Right lobe of liver (tissue), 6 donors: Measurements from ENCODE around the gene STPG1. TPM values are rescaled to one million over a fixed set of nuclear protein-coding genes. Genes with fewer than 3 reads are reported as not detected.

Source experiments
- ATAC-seq, 4 donors: fragments of 200-7000 bp; cut with Tn5 transposase; one replicate each; pipeline ENCODE4 v1.9.1; 2020; ENCODE audit warnings: mild to moderate bottlenecking in 4 of 4, moderate library complexity in 4 of 4
- DNase-seq, 3 donors: peaks; one replicate each; pipeline ENCODE4 v3.0.0-alpha.2; 2020
- H3K27ac ChIP-seq, 3 donors: fragments of 200-600 bp; one replicate each; pipeline ENCODE4 v1.8.0; 2022
- H3K27me3 ChIP-seq, 2 donors: fragments of 200-600 bp; one replicate each; pipeline ENCODE4 v1.8.0; 2022
- H3K36me3 ChIP-seq, 4 donors: fragments of 200-600 bp; sonication (generic) in 1 of 4; one replicate each; pipeline versions ENCODE4 v1.5.1 to v1.8.0; 2017 to 2022; ENCODE audit warnings: control low read depth in 1 of 4
- H3K4me1 ChIP-seq, 4 donors: fragments of 200-600 bp; sonication (generic) in 1 of 4; one replicate each; pipeline versions ENCODE4 v1.5.1 to v1.8.0; 2017 to 2022; ENCODE audit warnings: control low read depth in 1 of 4
- H3K4me3 ChIP-seq, 3 donors: fragments of 200-600 bp; one replicate each; pipeline ENCODE4 v1.8.0; 2022
- H3K9me3 ChIP-seq, 4 donors: fragments of 200-600 bp; sonication (generic) in 1 of 4; one replicate each; pipeline versions ENCODE4 v1.5.1 to v1.8.0; 2017 to 2022; ENCODE audit warnings: control low read depth in 1 of 4
- POLR2A ChIP-seq: fragments of 450-650 bp; IDR thresholded peaks from one replicate; pipeline ENCODE4 v1.6.1; 2017; ENCODE audit warnings: antibody characterized with exemption, mild to moderate bottlenecking
- WGBS: methylation state at CpG from one replicate; pipeline ENCODE4 v1.1.6; 2018; ENCODE audit warnings: low coverage, low lambda C conversion rate; ENCODE audit not compliant: insufficient coverage; ENCODE audit errors: missing lambda C conversion rate; 5-methylcytosine and 5-hydroxymethylcytosine counted together
- intact Hi-C, 2 donors: fragments of 100-400 bp; cut with DNase I; formaldehyde crosslinking; loops; one replicate each; pipeline versions ENCODE4 v1.11.2 to v1.14.1; 2022
- total RNA-seq, 6 experiments: library from RNA; depleted of rRNA in 2 of 6; stranded (reverse); fragments of >200 nt in 2 of 6; fragmentation: NEBNext Ultra II Directional in 3 of 6; extraction: Animal tissue kit (Norgen Biotek cat#: 25700) in 3 of 6; gene quantifications; one replicate each; pipeline versions ENCODE4 v1.1.0 to v1.2.4, GENCODE V29; 2016 to 2023
- TF ChIP-seq, protein P1 (sequence below), 4 donors: fragments of 200-600 bp in 3 of 4; fragments of 450-650 bp in 1 of 4; IDR thresholded peaks; one replicate each; pipeline versions ENCODE4 v1.5.1 to v1.8.0; 2016 to 2022; ENCODE audit warnings: antibody characterized with exemption in 4 of 4, mild to moderate bottlenecking in 2 of 4
- donor health status: DM: no; HTN: yes; CAD: no.
- donor health status: DM: no; HTN: no; CAD: no.
- donor health status: DM: no; HTN: no; CAD: no.
- donor health status: DM: no; HTN: yes; CAD: no.
- donor health status: DM: no; HTN: yes; CAD: no.

The STPG1 gene
- total RNA-seq, 6 experiments from 2014 or later = 1.0 to 3.6 (median 1.7) TPM

DNA sequence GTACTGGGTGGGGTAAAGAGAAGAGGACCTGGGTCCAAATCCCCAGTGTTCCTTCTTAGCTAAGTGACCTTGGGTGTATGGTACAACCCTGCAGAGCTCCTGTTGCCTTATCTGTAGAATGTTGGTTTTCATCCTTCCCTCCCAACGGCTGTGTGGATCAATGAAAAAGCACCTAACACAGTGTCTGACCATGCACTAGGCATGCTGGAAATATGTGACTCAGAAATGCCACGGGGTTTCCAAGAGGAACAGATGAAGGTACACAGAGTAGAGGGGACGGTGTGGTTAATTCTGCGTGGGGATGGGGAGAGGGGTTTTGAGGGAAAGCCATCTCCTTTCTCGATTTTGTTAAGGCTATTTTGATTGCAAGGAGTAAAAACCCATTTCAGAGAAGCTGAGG, 10.6 kb upstream of the STPG1 start:
- no peak for TF ChIP-seq POLR2A
- TF ChIP-seq, protein P1, sequence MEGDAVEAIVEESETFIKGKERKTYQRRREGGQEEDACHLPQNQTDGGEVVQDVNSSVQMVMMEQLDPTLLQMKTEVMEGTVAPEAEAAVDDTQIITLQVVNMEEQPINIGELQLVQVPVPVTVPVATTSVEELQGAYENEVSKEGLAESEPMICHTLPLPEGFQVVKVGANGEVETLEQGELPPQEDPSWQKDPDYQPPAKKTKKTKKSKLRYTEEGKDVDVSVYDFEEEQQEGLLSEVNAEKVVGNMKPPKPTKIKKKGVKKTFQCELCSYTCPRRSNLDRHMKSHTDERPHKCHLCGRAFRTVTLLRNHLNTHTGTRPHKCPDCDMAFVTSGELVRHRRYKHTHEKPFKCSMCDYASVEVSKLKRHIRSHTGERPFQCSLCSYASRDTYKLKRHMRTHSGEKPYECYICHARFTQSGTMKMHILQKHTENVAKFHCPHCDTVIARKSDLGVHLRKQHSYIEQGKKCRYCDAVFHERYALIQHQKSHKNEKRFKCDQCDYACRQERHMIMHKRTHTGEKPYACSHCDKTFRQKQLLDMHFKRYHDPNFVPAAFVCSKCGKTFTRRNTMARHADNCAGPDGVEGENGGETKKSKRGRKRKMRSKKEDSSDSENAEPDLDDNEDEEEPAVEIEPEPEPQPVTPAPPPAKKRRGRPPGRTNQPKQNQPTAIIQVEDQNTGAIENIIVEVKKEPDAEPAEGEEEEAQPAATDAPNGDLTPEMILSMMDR (IDR thresholded peaks at IDR 0.05) = no peak
- no peak for DNase-seq
- no peaks in the 10 kb centered on the region for H3K27me3 ChIP-seq
- H3K4me3 ChIP-seq = no peak overlapping the region
- H3K9me3 ChIP-seq = no peaks in the 10 kb centered on the region
- WGBS = 63% methylated on average over 4 of the region's 5 CpGs
- no peaks in the 10 kb centered on the region for H3K4me1 ChIP-seq
- intact Hi-C loops = no loop called here
- no peak overlapping the region for H3K27ac ChIP-seq
- ATAC-seq = no peak
- peaks cover 0 to 12% (median 0%) of the 10 kb centered on the region in 4 donors for H3K36me3 ChIP-seq

DNA sequence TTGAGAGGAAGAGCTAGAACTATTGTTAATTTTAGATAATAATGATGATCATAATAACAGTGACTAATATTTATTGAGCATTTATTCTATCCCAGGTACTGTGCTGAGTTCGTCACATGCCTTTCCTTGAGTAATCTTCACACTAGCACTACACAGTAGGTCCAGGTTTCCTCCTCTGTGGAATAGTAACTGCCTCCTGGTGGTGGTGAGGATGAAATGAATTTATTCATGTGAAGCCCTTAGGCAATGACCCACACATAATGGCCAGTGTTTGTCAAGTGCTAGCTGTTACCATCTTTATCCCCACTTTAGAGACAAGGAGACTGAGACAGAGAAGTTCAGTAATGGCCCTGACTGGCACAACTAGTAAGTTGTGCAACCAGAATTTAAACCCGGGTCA, 7.9 kb upstream of the STPG1 start:
- H3K36me3 ChIP-seq = peaks cover 0 to 12% (median 0%) of the 10 kb centered on the region in 4 donors
- no peak overlapping the region for H3K27ac ChIP-seq
- no peaks in the 10 kb centered on the region for H3K27me3 ChIP-seq
- intact Hi-C loops = no loop called here
- no peak overlapping the region for H3K4me3 ChIP-seq
- TF ChIP-seq POLR2A = no peak
- TF ChIP-seq, protein P1 (IDR thresholded peaks at IDR 0.05) = no peak
- no peak for DNase-seq
- ATAC-seq = no peak
- no peaks in the 10 kb centered on the region for H3K9me3 ChIP-seq
- H3K4me1 ChIP-seq = peaks cover 0 to 6% (median 0%) of the 10 kb centered on the region in 4 donors
- 100% methylated on average over 1 of the region's 2 CpGs for WGBS

DNA sequence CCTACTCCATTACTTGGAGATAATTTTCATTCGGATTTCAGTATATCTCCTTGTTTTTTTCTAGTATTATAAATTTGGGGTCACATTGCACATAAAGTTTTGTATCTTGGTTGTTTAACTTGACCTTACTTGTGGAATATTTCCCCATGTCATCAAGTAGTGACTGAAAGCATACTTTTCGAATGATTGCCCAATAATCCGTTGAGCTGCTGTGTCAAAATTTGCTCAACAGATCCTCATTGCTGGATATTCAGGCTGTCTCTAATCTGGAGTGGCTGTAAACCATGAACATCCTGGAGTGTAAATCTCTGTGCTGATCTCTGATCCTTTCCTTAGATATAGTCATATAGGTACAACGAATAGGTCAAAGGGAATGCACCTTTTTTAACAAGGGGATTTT, 7.0 kb upstream of the STPG1 start:
- DNase-seq (no peak), ATAC-seq (no peak)
- Histone ChIP-seq H3K27me3 (no peaks in the 10 kb centered on the region), H3K4me1 (peaks cover 0 to 8% (median 0%) of the 10 kb centered on the region in 4 donors), H3K27ac (no peak overlapping the region), H3K36me3 (peaks cover 0 to 12% (median 0%) of the 10 kb centered on the region in 4 donors), H3K9me3 (no peaks in the 10 kb centered on the region), H3K4me3 (no peak overlapping the region)
- intact Hi-C loops = no loop called here
- 57% methylated on average over 4 of the region's 4 CpGs for WGBS
- TF ChIP-seq, protein P1 (IDR thresholded peaks at IDR 0.05) = no peak
- TF ChIP-seq POLR2A = no peak

DNA sequence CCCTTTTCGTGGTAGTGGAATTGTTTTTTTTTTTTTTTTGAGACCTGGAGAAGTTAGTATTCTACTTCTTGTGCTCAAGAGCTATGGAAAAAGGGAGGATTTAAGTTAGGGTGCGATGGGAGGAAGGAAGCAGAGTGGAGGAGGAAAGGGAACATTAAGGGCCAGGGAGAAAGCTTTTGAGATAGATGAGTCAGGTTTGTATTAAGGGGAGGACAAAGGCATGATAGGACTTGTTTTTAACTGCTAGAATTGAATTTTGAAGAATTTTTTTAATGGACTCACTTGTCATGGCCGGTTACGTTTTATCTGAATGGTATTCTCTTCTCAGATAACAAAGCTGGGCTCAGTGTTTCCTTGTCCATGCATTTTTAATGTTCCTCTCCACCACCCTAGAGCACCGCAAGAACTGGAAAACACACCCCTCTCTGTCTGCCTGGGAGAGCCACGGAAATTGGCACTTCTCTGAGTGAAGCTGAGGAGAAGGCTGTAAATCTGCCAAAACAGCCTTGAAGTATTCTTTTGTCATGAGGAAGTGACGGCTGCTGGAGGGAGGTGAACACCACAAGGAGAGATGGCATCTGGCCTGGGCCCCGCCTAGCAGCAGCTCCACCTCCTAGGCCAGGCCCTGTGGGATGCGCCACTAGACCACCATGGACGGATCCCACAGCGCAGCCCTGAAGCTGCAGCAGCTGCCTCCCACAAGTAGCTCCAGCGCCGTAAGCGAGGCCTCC, 5.5 kb upstream of the STPG1 start:
- intact Hi-C loops = no loop called here
- ATAC-seq = no peak

More for the DNA sequence above, 5.5 kb upstream of the STPG1 start:
- Histone ChIP-seq H3K27me3 (no peaks in the 10 kb centered on the region), H3K9me3 (no peaks in the 10 kb centered on the region), H3K36me3 (peaks cover 0 to 12% (median 0%) of the 10 kb centered on the region in 4 donors), H3K4me1 (peaks cover 0 to 8% (median 0%) of the 10 kb centered on the region in 4 donors), H3K27ac (no peak overlapping the region), H3K4me3 (no peak overlapping the region)
- no peak for TF ChIP-seq POLR2A
- TF ChIP-seq, protein P1 (IDR thresholded peaks at IDR 0.05) = no peak
- DNase-seq = no peak
- WGBS = 70% methylated on average over 8 of the region's 14 CpGs
